Measurements from ENCODE around the gene CDC42BPA. TPM values are rescaled to one million over a fixed set of nuclear protein-coding genes. Genes with fewer than 3 reads are reported as not detected.
"Not testable (repeated sequence)": the region's sequence is repeated elsewhere in the genome, so short reads cannot be mapped to it uniquely, and the experiment has no call there.

The CDC42BPA gene
- total and polyA plus RNA-seq, 2 of the 8 experiments (the other 6 are each of a cell fraction or from before 2014, with no cell fraction given) = 7.1 to 28.5 TPM

DNA sequence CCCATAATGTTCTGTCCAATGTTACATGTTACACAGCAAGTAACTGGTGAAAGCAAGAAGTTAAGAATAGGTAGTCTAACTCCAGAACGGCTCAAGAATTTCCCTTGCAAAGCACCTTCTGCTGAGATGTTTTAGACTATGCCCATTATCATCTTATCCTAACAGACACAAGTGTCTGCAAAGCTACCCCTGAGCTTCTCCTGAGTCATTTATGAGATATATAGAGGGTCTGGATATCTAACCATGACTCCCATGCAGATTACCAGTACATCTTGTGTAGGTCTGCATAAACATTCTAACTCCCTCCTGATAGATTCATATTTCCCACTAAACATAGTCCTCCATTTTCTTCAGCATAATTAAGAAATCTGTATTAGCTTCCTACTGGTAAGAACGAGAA, 206.5 kb downstream of the CDC42BPA start (continued):
- no peak for TF ChIP-seq NANOG (IDR thresholded peaks at IDR 0.05; ENCODE audit: insufficient read depth, low read depth, low read length, poor library complexity, severe bottlenecking)
- TF ChIP-seq CREB1 (IDR thresholded peaks at IDR 0.05) = no peak
- no peak for TF ChIP-seq RAD21 (IDR thresholded peaks at IDR 0.05 in 1 of 2, conservative IDR thresholded peaks at IDR 0.05 in 1 of 2; ENCODE audit: low read depth in 2 of 2, low read length in 2 of 2)
- TF ChIP-seq, protein P1, sequence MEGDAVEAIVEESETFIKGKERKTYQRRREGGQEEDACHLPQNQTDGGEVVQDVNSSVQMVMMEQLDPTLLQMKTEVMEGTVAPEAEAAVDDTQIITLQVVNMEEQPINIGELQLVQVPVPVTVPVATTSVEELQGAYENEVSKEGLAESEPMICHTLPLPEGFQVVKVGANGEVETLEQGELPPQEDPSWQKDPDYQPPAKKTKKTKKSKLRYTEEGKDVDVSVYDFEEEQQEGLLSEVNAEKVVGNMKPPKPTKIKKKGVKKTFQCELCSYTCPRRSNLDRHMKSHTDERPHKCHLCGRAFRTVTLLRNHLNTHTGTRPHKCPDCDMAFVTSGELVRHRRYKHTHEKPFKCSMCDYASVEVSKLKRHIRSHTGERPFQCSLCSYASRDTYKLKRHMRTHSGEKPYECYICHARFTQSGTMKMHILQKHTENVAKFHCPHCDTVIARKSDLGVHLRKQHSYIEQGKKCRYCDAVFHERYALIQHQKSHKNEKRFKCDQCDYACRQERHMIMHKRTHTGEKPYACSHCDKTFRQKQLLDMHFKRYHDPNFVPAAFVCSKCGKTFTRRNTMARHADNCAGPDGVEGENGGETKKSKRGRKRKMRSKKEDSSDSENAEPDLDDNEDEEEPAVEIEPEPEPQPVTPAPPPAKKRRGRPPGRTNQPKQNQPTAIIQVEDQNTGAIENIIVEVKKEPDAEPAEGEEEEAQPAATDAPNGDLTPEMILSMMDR (IDR thresholded peaks at IDR 0.05; ENCODE audit: control extremely low read depth in 1 of 3, insufficient read depth in 1 of 3, low read depth in 1 of 3, low read length in 3 of 3) = no peak
- TF ChIP-seq RFX5 (IDR thresholded peaks at IDR 0.05; ENCODE audit: borderline replicate concordance, low read depth, low read length) = no peak
- no peak for TF ChIP-seq KDM4A (IDR thresholded peaks at IDR 0.05; ENCODE audit: low read depth, low read length, severe bottlenecking)

DNA sequence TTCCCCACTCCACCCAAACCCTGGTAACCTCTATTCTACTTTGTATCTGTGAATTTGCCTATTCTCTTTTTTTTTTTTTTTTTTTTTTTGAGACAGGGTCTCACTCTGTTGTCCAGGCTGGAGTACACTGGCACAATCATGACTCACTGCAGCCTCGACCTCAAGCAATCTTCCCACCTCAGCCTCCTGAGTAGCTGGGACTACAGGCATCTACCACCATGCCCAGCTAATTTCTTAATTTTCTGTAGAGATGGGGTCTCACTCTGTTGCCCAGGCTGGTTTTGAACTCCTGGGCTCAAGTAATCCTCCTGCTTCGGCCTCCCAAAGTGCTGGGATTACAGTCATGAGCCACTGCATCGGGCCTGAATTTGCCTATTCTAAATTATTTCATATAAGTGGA, 213.0 kb downstream of the CDC42BPA start:
- H3K4me2 ChIP-seq (ENCODE audit: insufficient read depth in 1 of 2, low read depth in 2 of 2, low read length in 2 of 2); H3K4me1 ChIP-seq (replicated peaks in 1 of 4; ENCODE audit: control insufficient read depth in 3 of 4, insufficient read depth in 4 of 4, low read length in 3 of 4); H3K18ac ChIP-seq (ENCODE audit: extremely low read depth, low read length); H2BK15ac ChIP-seq (ENCODE audit: low read length); H2BK20ac ChIP-seq (ENCODE audit: low read length); DNase-seq (ENCODE audit: low read depth in 1 of 2, low spot score in 2 of 2); H3K9me3 ChIP-seq (ENCODE audit: insufficient read depth in 2 of 2, low read depth in 1 of 2, low read length in 1 of 2); H4K91ac ChIP-seq (replicated peaks; ENCODE audit: insufficient read length, low read length); H4K5ac ChIP-seq (ENCODE audit: insufficient read length, low read depth, low read length); H2BK5ac ChIP-seq (ENCODE audit: low read depth, low read length); H3K4me3 ChIP-seq (ENCODE audit: extremely low read depth in 1 of 4, insufficient read depth in 2 of 4, low read depth in 3 of 4, low read length in 4 of 4); H3K36me3 ChIP-seq (ENCODE audit: control insufficient read depth in 2 of 4, insufficient read depth in 4 of 4, low read length in 3 of 4); H3K56ac ChIP-seq (replicated peaks; ENCODE audit: insufficient read length, low read depth, low read length); H4K20me1 ChIP-seq (replicated peaks in 1 of 2; ENCODE audit: control insufficient read depth in 1 of 2, insufficient read depth in 2 of 2, low read length in 2 of 2); H3K79me2 ChIP-seq (ENCODE audit: control insufficient read depth in 1 of 2, insufficient read depth in 2 of 2, low read length in 2 of 2); H3K23ac ChIP-seq (ENCODE audit: insufficient read length); H3K9ac ChIP-seq (replicated peaks in 1 of 4; ENCODE audit: extremely low read depth in 1 of 4, low read depth in 3 of 4, low read length in 3 of 4); H3K23me2 ChIP-seq (ENCODE audit: low read depth, low read length); H4K8ac ChIP-seq (ENCODE audit: extremely low read depth, insufficient read depth, low read length); POLR2A ChIA-PET (ENCODE audit: partially characterized antibody); H3K27me3 ChIP-seq (replicated peaks in 1 of 4; ENCODE audit: control insufficient read depth in 3 of 4, extremely low read depth in 1 of 4, insufficient read depth in 3 of 4, low read length in 3 of 4); H3K79me1 ChIP-seq (ENCODE audit: low read depth, low read length); FAIRE-seq; H2AK5ac ChIP-seq (ENCODE audit: low read depth, low read length); H2BK120ac ChIP-seq (replicated peaks; ENCODE audit: low read depth, low read length); H2BK12ac ChIP-seq (ENCODE audit: low read depth, low read length); H2AFZ ChIP-seq (ENCODE audit: low read length); H3K14ac ChIP-seq (ENCODE audit: insufficient read length); H3K27ac ChIP-seq (ENCODE audit: low read depth, low read length); H3K4ac ChIP-seq (replicated peaks; ENCODE audit: insufficient read length, low read depth, low read length): not testable (repeated sequence)
- CTCF ChIA-PET (ENCODE audit: partially characterized antibody) = interaction anchor here (0.6 kb wide), 1 partner anchor 59 kb away, joined by 4 read pairs; no protein-coding TSS in a partner anchor
- WGBS, 2 experiments (ENCODE audit: extremely low coverage in 1 of 2, insufficient coverage in 1 of 2, insufficient read length in 1 of 2, insufficient replicate concordance in 2 of 2, low coverage in 1 of 2, low lambda C conversion rate in 2 of 2, missing lambda C conversion rate in 1 of 2) = 98% methylated on average over 2 of the region's 3 CpGs; no CpG with 5 or more reads in 1 of the 2 experiments

All from H1 (cell line).